ENCODE measurements around the gene SPG21.

- no peak for TF ChIP-seq POLR2A (IDR thresholded peaks at IDR 0.05; ENCODE audit: low read depth, low read length)
- TF ChIP-seq TAF1 (IDR thresholded peaks at IDR 0.05; ENCODE audit: borderline replicate concordance, low read depth, low read length): no peak
These were observed 29.6 kb downstream of the SPG21 start for GRCh38 chr15:64960153-64960552.
